Measurements from ENCODE around the gene PFKM. TPM values are rescaled to one million over a fixed set of nuclear protein-coding genes. Genes with fewer than 3 reads are reported as not detected.

PFKM gene
- total and polyA plus RNA-seq, 2 of the 4 experiments (the other 2 are of a cell fraction) = 56.7 to 82.6 TPM

GRCh38 chr12:48077111-48077510 lies 42.1 kb upstream of the PFKM start:
- ATAC-seq (ENCODE audit: low read depth) = no peak
- Histone ChIP-seq H2BK120ac (ENCODE audit: low read depth, low read length) (no peak overlapping the region), H3K4me2 (ENCODE audit: low read depth, low read length) (no peak overlapping the region), H2AK5ac (ENCODE audit: low read depth, low read length) (no peak overlapping the region), H2BK5ac (ENCODE audit: low read depth, low read length, poor library complexity, severe bottlenecking) (no peak overlapping the region), H3K9me3 (ENCODE audit: control insufficient read depth, insufficient read depth, low read length) (no peaks in the 10 kb centered on the region), H2AFZ (replicated peaks; ENCODE audit: low read length, poor library complexity) (no peak overlapping the region), H3K36me3 (ENCODE audit: control insufficient read depth, insufficient read depth, low read length) (peaks cover 14% of the 10 kb centered on the region), H3K23ac (ENCODE audit: low read depth, low read length) (no peak overlapping the region), H3K56ac (ENCODE audit: extremely low read depth, insufficient read depth, low read length) (no peak overlapping the region), H4K91ac (ENCODE audit: insufficient read depth, low read depth, low read length) (no peak overlapping the region), H4K8ac (ENCODE audit: low read depth in 2 of 2, low read length in 2 of 2) (no peak overlapping the region), H3K27me3 (ENCODE audit: control insufficient read depth, insufficient read depth, low read length) (no peaks in the 10 kb centered on the region), H4K20me1 (ENCODE audit: insufficient read depth, low read length) (no peaks in the 10 kb centered on the region), H3K27ac (ENCODE audit: insufficient read depth, low read length) (no peak overlapping the region), H3K9me1 (ENCODE audit: insufficient read depth, low read length) (no peaks in the 10 kb centered on the region), H3K4me1 (ENCODE audit: control insufficient read depth, insufficient read depth, low read length) (no peaks in the 10 kb centered on the region), H3K9ac (ENCODE audit: low read depth, low read length) (no peak overlapping the region), H3K4me3 (ENCODE audit: insufficient read depth, low read depth, low read length) (no peak overlapping the region), H3K18ac (ENCODE audit: low read depth, low read length) (no peak overlapping the region), H2BK15ac (ENCODE audit: low read depth, low read length) (no peak overlapping the region), H3K79me1 (ENCODE audit: low read depth in 1 of 2, low read length in 2 of 2) (no peaks in the 10 kb centered on the region; a peak in 1 of 4 replicates), H3K4ac (ENCODE audit: low read depth, low read length) (no peak overlapping the region), H3K14ac (replicated peaks; ENCODE audit: low read depth, low read length) (no peak overlapping the region), H4K5ac (ENCODE audit: low read depth, low read length) (no peak overlapping the region), H2AK9ac (replicated peaks; ENCODE audit: low read depth, low read length, poor library complexity) (no peak overlapping the region), H2BK20ac (ENCODE audit: low read depth, low read length) (no peak overlapping the region)
- POLR2A ChIA-PET (ENCODE audit: unreplicated experiment) = no interaction called here
- TF ChIP-seq RAD21 (IDR thresholded peaks at IDR 0.05; ENCODE audit: low read length) (no peak), CEBPB (IDR thresholded peaks at IDR 0.05; ENCODE audit: low read depth, low read length) (no peak), BHLHE40 (IDR thresholded peaks at IDR 0.05; ENCODE audit: low read depth, low read length) (no peak), MXI1 (IDR thresholded peaks at IDR 0.05; ENCODE audit: borderline replicate concordance, low read depth, low read length) (no peak), CHD1 (IDR thresholded peaks at IDR 0.05; ENCODE audit: low read depth, low read length) (no peak)
- TF ChIP-seq, protein P1, sequence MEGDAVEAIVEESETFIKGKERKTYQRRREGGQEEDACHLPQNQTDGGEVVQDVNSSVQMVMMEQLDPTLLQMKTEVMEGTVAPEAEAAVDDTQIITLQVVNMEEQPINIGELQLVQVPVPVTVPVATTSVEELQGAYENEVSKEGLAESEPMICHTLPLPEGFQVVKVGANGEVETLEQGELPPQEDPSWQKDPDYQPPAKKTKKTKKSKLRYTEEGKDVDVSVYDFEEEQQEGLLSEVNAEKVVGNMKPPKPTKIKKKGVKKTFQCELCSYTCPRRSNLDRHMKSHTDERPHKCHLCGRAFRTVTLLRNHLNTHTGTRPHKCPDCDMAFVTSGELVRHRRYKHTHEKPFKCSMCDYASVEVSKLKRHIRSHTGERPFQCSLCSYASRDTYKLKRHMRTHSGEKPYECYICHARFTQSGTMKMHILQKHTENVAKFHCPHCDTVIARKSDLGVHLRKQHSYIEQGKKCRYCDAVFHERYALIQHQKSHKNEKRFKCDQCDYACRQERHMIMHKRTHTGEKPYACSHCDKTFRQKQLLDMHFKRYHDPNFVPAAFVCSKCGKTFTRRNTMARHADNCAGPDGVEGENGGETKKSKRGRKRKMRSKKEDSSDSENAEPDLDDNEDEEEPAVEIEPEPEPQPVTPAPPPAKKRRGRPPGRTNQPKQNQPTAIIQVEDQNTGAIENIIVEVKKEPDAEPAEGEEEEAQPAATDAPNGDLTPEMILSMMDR (conservative IDR thresholded peaks at IDR 0.05; ENCODE audit: low read depth, low read length) = no peak
- no CpG with 5 or more reads among the region's 2 CpGs for WGBS, 2 experiments (ENCODE audit: extremely low coverage in 2 of 2, insufficient read length in 1 of 2)
- BruUV-seq (replicated peaks) = no TSS peak
- CTCF ChIA-PET = no interaction called here
- in situ Hi-C loops (cut with MboI; ENCODE audit: low sequenced_read_pairs) (no loop called here), intact Hi-C loops (cut with micrococcal nuclease) (no loop called here), dilution Hi-C loops (cut with HindIII; ENCODE audit: low sequenced_read_pairs, unreplicated experiment) (no loop called here)
- DNase-seq = no peak
